Stimulated activated CD8-positive, alpha-beta memory T cell treated with anti-CD3 and anti-CD28 coated beads, Interleukin-7, amount 100 ng/mL, for 48 hours (primary cell): ENCODE measurements around the gene LPP.
A peak's percentile ranks its signal among the peaks of the same experiment; 100 is the strongest.

Experiments
- DNase-seq, 2 donors: peaks; one replicate each; pipeline ENCODE4 v3.0.0-alpha.2; 2020; ENCODE audit warnings: low read depth in 1 of 2; ENCODE audit errors: extremely low read depth in 1 of 2

Gene LPP

DNA sequence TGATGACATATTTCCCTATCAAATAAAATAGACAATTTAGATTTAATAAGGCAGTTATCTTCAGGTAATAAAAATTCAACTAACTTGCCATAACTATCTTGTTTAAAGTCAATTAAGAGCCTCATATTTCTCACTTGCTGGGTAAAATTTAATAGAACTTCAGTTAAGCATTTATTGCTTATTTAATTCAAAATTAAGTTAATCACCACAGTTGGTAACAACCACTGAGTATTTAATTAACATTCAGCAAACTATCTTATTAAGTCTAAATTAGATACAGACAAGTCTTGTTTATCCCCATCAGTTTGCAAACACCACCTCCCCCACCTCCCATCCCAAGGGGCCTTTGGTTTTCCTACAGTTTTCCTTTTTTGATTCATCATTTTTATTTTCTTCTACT, 14.7 kb downstream of the LPP start:
- no peak for DNase-seq

DNA sequence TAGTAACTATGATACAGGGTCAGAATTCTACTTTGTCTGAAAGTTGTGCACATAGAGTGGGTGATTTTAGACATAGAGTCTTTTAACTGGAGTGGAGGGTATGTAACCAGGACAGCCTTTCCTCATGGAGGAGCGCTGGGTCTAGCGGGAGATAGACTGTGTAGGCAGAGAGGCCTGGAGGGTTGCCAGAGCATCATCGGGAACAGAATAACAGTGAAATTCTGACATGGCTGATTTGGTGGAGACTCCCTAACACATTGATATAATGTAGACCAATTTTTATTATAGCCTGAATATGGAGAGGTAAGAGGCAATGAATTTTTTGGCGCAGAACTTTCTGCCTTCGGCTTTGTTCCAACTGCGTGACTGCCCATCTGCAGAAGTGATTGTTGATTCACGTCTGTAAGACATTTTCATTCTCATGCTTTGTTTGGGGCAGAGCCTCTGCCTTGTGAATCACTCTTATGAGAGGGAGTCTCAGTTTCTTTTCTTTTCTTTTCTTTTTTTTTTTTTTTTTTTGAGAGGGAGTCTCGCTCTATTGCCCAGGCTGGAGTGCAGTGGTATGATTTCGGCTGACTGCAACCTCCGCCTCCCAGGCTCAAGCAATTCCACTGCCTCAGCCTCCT, 16.0 kb downstream of the LPP start:
- no peak for DNase-seq

DNA sequence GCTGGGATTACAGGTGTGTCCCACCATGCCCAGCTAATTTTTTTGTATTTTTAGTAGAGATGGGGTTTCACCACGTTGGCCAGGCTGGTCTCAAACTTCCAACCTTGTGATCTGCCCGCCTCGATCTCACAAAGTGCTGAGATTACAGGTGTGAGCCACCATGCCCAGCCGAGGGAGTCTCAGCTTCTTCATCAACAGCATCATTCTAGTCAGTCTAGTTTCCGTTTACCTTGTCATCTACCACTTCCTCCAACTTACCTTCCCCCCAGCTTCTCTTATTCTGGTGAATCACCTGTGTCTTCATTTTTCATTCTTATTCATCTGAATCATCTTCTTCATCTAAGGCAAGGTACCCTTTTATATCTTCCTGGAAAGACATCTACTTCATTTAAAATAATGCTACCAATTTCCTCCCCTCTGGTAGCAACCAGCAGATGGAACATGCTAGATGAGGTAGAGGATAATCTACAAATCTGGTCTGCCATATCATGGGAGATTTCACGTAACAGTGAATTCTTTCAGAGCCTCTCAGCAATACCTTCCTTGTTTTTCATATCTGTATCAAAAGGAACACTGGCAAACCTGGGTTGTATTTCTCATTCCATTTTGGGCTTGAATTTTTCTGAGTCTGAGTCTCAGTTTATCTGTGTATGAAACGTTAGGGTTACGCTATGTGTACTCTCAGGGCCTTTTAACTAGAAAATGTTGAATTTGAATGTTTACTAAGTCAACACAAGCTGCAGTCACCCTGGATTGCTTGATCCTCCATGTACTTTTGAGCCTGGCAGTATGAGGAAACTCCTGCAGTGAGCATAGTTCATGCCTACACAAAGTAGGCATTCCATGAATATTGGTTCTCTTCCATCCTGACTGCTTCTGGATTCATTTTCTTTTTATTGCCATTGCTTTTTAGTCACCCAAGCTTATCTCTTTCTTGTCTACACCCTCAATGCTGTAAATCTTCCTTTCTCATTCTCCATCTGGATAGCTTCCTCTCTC, 16.8 kb downstream of the LPP start:
- peak in 1 of 2 donors; percentile 47 for DNase-seq

DNA sequence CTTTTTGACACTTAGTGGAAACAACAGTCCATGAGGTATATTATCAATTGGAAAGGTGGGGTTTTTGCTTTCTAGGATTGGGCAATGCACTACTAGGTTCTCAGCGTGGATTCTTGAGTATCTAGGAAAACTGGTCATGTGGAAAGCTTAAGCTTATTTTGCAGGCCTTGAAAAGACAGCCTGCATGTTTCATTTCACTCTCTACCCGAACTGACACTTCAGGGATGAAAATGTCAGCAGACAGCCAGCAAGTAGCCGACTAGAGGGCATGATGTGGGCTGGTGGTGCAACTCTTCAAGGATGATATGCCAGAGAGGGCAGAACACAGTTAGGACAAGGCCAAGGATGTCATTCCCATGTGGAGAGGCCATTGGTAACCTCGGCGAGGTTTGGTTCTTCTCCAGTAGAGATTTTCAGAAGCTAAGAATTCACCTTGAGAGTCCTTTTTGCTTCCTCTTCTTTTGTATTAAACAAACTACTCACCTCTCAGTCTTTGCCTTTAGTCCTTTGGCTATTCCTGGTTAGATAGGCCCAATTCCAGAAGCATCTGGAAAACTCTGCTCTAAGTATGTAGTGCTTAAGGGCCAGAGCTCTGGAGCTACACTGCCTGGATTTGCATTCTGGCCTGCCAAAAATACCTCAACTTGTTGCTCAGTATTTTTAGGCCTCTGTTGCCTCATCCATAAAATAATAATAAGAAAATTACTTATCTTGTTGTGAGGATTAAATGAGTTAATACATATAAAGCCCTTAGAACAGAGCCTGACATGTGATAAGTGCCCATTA, 17.9 kb downstream of the LPP start:
- DNase-seq = no peak

DNA sequence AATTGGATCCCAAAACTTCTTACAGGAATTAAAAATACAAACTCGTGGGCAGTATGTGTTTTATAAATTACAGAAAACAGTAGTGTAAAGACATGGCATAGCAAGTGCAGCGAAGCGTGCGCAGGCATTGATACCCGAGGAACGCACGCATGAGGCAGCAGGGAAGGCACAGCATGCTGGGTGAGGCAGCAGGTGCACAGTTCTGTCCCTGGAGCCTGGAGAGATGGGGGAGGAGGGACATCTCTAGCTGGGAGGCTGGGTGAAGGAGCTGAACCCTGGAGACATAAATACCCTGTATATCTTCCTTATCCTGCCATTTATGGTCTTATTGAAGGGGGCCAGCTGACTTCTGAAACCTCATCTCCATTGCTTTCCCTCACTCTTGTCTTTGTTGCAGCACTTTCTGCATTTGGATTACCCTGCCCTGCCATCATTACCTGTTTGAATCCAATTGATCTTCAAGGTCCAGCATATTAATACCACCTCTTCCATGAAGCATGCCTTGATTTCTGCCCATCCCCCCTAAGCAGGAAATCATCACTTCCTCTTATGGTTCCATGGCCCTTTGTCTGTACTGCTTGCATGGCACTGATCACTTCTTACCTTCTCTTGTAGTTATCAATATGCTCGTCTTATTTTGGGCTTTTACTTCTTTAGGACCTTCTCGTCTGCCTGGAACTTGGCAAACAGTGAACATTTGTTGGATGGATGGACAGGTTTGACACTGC, 20.5 kb downstream of the LPP start:
- no peak for DNase-seq

DNA sequence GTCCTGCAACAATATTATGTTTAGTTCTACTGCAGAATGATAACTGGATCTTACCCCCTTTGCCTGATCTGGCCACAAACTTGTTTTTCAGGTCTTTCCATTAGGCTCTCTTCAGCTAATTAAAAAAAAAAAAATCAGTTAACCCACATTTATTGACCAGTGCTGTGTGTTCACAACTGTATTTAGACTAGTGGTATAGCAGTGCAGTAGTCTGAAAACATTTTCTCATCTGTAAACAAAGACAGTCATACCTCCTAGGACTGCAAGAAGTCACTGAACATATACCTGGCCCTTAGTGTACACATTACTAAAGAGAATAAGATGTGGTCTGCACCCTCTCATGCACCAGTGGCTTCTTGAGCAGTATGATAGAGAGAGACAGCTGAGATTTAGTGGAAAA, 22.5 kb downstream of the LPP start:
- no peak for DNase-seq

DNA sequence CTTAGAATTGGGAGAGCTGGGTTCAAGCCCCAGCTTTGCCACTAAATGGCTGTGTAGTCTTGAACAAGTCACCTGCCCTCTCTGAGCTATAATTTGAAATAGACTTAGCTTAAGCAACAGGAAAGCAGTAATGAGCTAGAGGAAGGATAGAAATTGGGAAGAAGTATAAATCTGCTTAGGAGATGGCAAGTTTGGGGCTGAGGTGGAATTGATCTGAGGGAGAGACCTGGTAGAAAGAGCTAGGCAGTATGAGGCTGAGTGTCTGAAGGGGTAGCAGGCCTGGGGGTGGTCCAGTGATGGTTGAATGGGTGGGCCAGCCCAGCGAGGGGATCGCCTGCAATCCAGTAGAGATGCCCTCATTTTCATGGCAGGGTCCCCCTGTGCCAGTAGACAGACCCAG, 22.9 kb downstream of the LPP start:
- DNase-seq = no peak

DNA sequence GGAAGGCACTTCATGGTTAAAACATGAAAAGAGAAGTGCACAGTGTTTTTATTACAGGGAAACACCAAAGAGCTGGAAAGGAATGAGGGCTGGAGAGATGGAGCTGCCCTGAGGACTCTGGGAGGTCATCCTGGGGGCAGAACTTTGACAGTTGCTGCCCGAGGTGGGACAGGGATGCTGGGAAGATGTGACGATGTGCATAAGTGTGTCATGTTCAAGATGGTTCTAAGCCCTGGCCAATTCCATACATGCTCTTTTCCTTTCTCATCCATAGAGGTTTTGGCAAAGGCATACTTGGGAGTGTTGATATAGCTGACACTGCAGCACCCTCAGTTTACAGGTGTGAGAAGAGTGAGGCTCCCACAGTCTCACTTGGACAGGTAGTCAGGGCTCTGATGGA, 23.8 kb downstream of the LPP start:
- DNase-seq = no peak

DNA sequence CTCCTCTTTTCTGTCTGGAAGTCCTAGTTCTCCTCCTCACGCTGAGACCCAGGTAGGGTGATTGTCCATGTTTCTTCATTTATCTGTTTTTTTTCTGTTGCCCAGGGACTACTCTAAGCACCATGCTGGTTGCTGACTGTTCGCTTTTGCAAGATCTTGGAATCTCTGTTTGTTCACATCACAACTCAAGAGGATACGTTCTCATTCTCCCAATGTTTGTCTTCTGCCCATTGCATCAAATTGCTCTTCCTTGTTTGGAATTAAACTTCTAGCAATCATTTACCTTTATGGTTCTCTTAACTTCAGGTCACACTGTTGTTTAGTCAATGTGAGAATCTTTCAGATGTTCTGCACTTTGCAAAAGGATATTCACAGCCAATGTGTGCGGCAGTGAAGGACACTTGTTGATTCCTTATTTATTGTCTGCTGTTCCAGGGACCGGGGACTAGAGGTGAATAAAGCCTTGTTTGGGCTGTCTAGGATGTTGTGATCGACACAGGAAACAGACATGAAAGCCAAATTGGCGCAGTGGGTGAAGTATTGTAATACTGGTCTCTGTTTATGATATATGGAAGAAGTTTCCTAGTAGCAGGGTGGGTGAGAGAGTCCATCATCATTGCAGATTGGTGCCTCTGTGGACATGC, 24.5 kb downstream of the LPP start:
- DNase-seq = no peak

DNA sequence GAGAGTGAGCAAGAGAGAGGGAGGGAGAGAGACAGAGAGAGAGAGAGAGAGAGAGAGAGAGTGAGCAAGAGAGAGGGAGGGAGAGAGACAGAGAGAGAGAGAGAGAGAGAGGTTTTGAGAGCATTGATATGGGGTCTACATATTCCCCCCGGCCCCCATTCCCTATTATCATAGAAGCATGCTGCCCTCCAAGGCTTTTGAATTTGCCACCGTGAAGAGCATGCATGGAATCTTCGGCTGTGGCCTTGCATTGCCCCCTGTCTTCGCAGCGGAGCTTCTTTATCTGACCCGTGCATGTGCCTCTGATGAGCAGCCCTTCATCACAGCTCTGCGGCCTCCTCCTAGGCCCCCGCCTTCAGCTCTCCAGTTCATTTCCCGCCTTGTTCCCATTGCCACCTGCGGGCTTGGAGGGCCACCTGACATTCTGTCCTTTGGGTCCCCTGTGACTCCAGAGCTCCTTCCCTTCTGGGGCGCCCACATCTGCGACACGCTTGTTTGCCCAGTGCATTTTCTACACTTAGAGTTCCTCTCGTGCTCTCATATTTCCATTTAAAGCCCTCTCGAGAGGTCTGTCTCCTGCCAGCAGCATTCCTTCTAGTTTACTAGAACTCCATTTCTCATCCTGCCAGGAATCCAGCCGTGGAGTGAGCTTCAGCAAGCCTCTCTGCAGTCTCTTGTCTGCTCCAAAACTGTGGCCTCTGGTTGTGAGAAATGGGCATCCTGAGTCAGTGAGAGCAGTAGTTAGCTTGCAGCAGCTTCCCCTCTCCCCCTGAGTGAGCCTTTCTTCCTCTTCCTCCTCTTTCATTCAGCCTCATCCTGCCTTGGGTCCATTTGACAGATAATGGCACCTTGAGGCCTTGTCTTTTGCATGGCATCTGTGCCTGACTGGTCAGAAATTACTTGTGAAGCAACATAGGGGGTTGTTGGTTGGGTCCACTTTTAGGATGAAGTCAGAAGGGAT, 25.3 kb downstream of the LPP start:
- DNase-seq = no peak

DNA sequence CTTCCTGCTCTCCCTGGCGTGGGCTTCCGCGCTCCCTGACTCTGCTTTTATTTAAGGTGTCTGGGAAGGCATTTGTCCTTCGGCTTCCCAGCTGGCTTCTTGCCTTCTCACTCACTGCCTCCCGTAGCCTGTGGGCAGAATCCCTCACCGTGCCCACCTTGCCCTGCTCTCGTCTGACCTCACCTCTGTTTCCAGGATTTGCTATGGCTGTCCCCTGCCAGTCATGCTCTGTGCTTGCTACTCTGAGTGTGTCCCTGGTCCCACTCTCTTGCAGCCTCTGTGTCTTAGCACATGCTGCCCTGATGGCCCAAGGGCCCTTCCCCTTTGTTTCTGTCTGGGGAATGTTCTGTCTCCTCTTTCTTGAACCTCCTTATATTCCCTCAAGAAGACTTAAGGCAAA, 26.2 kb downstream of the LPP start:
- DNase-seq = no peak

DNA sequence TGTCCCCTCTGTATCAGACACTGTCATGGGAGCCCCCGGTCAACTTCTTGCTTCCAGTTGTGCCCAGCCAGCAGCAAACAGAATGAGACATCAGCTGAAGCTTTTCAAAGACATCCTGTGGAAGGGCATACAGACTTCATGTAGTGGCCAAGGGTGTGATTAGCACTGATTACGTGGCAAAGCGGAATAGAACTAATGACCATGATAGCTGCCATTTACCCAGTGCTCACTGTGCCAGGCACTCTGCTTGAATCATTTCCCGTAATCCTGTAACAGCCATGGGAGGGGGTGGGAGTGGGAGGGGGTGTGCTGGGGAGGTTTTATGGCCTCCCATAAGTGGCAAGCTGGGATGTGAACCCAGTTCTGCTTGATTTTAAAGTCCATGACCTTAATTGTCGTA, 29.5 kb downstream of the LPP start:
- DNase-seq = no peak

DNA sequence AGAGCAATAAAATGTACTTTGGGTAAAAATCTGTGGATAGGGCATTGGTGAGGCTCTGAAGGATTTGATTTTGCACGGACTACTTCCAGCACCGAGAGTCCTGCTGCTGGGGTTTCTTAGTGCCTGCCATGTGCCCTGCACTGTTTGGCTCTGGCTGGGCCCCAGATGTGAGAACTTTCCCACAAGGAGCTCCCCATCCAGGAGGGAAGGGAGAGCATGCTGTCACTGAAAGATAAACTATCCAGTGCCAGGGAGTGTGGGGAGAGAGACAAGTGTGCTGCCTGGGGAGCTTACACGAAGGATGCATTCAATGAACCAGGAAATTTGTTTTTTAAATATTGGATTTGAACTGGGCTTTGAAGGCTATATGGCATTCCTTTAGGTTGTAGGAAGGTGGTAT, 30.2 kb downstream of the LPP start:
- DNase-seq = no peak

DNA sequence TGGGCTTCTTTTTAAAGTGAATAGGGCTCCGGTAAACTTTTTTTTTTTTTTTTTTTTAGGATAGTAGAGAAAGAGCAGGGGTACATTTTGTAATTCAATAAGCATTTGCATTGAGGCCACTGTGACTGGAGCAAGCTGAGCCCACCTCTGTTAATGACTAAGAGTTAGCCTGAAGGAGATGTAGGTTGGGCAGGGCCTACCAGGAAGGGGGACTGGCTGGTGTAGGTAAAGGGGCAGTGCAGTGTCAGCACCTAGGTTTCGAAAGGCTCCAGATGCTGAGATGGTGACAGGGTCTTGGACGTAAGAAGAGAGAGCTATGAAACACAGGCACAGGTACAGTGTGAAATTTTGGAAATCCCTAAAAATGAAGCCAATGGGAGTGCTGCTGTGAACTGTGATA, 30.7 kb downstream of the LPP start:
- no peak for DNase-seq

DNA sequence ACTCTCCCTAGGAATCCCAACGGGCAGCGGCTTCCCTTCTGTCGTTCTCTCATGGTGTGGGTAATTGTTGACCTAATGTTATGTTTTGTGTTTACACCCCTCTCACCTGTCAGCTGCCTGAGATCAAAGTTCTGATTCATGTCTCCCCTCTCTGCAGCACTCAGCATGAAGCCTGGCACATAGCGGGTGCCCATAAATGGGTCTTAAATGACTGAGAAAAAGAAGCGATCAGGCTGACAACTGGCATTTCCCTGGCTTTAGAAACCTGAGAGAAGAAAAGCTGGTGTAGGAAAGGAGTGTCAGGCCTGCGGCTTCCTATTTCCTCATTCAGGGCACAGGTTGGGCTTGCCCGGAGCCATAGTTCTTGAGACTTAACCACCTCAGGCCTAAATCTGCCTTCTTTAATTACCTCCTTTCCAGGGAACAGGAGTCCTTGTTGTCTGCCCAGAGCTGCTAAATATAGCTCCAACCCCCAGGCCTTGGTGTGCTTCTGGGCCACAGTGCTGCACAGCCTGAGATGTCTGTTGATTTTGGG, 31.8 kb downstream of the LPP start:
- DNase-seq = no peak

DNA sequence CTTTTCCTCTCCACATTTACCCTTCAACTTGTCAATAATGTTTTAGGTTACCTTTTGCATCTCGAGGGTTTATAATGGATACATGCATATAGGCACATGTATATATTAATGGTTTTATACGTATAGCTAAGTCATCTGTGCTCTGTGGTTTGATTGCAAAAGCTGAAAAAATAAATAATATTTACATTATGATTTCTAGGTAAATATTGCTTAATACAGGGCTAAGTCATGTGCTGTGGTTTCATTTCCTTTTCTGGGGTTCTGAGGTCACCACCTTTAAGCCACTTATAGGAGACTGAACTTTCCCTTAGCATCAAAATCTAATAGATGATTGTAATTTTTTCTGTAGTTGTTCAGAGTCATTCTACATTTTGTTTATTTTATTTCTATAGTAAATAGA, 33.1 kb downstream of the LPP start:
- no peak for DNase-seq

DNA sequence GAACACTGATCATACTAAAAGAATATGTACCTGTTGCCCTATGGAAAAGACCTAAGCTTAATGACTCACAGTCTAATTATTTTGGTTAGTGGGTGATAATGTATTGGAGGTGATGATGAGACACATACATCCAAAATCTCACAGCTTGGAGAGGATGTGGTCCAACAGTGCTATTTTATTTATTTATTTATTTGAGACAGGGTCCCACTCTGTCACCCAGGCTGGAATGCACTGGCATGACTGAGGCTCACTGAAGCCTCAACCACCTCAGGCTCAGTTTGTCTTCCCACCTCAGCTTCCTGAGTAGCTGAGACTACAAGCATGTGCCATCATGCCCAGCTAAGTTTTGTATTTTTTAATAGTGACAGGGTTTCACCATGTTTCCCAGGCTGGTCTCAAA, 35.0 kb downstream of the LPP start:
- no peak for DNase-seq

DNA sequence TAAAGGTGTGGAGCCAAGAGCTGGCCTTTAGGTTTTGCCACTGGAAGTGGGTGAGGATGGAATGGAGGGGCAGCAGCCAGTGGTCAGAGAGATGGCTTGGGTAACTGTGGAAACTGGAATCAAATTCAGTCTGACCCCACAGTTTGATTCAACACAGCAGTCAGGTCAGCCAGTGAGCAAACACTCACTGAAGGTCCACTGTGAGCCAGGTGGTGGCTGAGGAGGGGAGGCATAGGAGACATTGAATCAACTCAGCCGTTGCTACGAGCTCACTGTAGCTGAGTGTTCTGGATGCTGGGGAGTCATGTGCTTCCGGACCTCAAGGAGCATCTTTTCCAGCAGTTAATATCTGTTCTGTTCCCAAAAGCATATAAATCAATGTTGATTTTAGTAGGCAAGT, 37.5 kb downstream of the LPP start:
- no peak for DNase-seq

DNA sequence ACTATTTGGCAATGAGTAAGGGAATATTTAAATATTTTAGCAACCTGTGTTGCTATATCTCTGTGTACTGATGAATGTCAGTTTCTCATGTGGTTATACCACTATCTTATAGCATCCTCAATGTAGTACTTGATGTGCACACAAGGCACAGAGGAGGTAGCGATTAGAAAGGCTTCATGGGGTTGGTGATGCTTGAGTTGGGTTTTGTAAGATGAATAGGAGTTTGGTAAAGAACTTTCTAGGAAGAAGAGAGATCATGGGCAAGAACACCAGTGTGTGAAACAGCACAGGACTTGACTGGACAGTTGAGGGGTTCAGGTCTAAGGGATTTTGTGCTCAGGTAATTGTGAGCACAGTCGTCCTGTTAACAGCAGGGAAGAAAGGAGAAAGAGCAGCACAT, 38.1 kb downstream of the LPP start:
- DNase-seq = no peak
